Neuronal stem cell (in vitro differentiated cells): ENCODE results near the gene SC5D. TPM values are rescaled to one million over a fixed set of nuclear protein-coding genes. Genes with fewer than 3 reads are reported as not detected.
A peak's percentile ranks its signal among the peaks of the same experiment; 100 is the strongest.

Experiments used
- DNase-seq: peaks from one replicate; pipeline ENCODE4 v3.0.0-alpha.2; 2013; ENCODE audit warnings: low spot score
- H2AFZ ChIP-seq: one replicate; pipeline ENCODE4 v1.6.1; 2013; ENCODE audit warnings: mild to moderate bottlenecking, low read length, inconsistent platforms
- H2AK5ac ChIP-seq: 2 replicates; pipeline ENCODE4 v1.6.1; 2013; ENCODE audit warnings: low read depth, mild to moderate bottlenecking, inconsistent platforms, low read length, moderate library complexity, mixed read lengths
- H2BK120ac ChIP-seq: 2 replicates; pipeline ENCODE4 v1.6.1; 2013; ENCODE audit warnings: low read depth, mild to moderate bottlenecking, inconsistent platforms, low read length, moderate library complexity, mixed read lengths
- H2BK12ac ChIP-seq: one replicate; pipeline ENCODE4 v1.6.1; 2013; ENCODE audit warnings: low read length, inconsistent platforms
- H2BK15ac ChIP-seq: 2 replicates; pipeline ENCODE4 v1.6.1; 2013; ENCODE audit warnings: mild to moderate bottlenecking, low read length, inconsistent platforms, mixed read lengths
- H2BK5ac ChIP-seq: one replicate; pipeline ENCODE4 v1.6.1; 2013; ENCODE audit warnings: inconsistent platforms, mild to moderate bottlenecking, low read length, moderate library complexity
- H3K14ac ChIP-seq: one replicate; pipeline ENCODE4 v1.6.1; 2013; ENCODE audit warnings: low read length, inconsistent platforms
- H3K18ac ChIP-seq: 2 replicates; pipeline ENCODE4 v1.6.1; 2013; ENCODE audit warnings: low read length, inconsistent platforms
- H3K23ac ChIP-seq: 2 replicates; pipeline ENCODE4 v1.6.1; 2013; ENCODE audit warnings: low read depth, mild to moderate bottlenecking, mixed read lengths, low read length, inconsistent platforms; ENCODE audit not compliant: poor library complexity
- H3K27ac ChIP-seq: replicated peaks from 3 replicates; pipeline ENCODE4 v1.5.1; 2013; ENCODE audit warnings: low read length, inconsistent platforms
- H3K27me3 ChIP-seq, 3 experiments: 2 replicates each; pipeline ENCODE4 v1.6.1; 2013; ENCODE audit warnings: low read length in 3 of 3, mild to moderate bottlenecking in 2 of 3, inconsistent platforms in 1 of 3, low read depth in 1 of 3, mixed read lengths in 1 of 3, moderate library complexity in 1 of 3; ENCODE audit not compliant: control insufficient read depth in 3 of 3, insufficient read depth in 3 of 3
- H3K36me3 ChIP-seq, 2 donors: replicated peaks in 1 of 2; 2 replicates each; pipeline ENCODE4 v1.6.1; 2013; ENCODE audit warnings: low read length in 2 of 2; ENCODE audit not compliant: control insufficient read depth in 2 of 2, insufficient read depth in 2 of 2
- H3K4ac ChIP-seq: 2 replicates; pipeline ENCODE4 v1.6.1; 2013; ENCODE audit warnings: inconsistent platforms, mild to moderate bottlenecking, low read length, moderate library complexity
- H3K4me1 ChIP-seq, 2 donors: 1 replicate in 1 of 2; 2 replicates in 1 of 2; pipeline ENCODE4 v1.6.1; 2013; ENCODE audit warnings: low read length in 2 of 2, low read depth in 1 of 2; ENCODE audit not compliant: control insufficient read depth in 2 of 2, insufficient read depth in 1 of 2
- H3K4me2 ChIP-seq: one replicate; pipeline ENCODE4 v1.6.1; 2013; ENCODE audit warnings: mild to moderate bottlenecking, low read length, inconsistent platforms; ENCODE audit not compliant: insufficient read depth, poor library complexity, severe bottlenecking
- H3K4me3 ChIP-seq, 2 donors: 2 replicates each; pipeline ENCODE4 v1.5.1; 2013; ENCODE audit warnings: low read length in 2 of 2, mild to moderate bottlenecking in 2 of 2, inconsistent platforms in 1 of 2, moderate library complexity in 1 of 2
- H3K79me1 ChIP-seq: one replicate; pipeline ENCODE4 v1.6.1; 2013; ENCODE audit warnings: low read depth, mild to moderate bottlenecking, inconsistent platforms, low read length, moderate library complexity
- H3K9ac ChIP-seq: one replicate; pipeline ENCODE4 v1.6.1; 2013; ENCODE audit warnings: mild to moderate bottlenecking, low read depth, low read length, inconsistent platforms; ENCODE audit not compliant: poor library complexity
- H3K9me3 ChIP-seq, 2 donors: replicated peaks in 1 of 2; 2 replicates each; pipeline versions ENCODE3 to v1.6.1; 2013; ENCODE audit warnings: low read length in 2 of 2, mild to moderate bottlenecking in 2 of 2, inconsistent platforms in 1 of 2, low read depth in 1 of 2, mixed read lengths in 1 of 2, moderate library complexity in 1 of 2; ENCODE audit not compliant: control insufficient read depth in 2 of 2, insufficient read depth in 1 of 2
- H4K8ac ChIP-seq: one replicate; pipeline ENCODE4 v1.6.1; 2013; ENCODE audit warnings: low read depth, mild to moderate bottlenecking, inconsistent platforms, low read length, moderate library complexity
- H4K91ac ChIP-seq: one replicate; pipeline ENCODE4 v1.6.1; 2013; ENCODE audit warnings: low read length, low read depth, mild to moderate bottlenecking, inconsistent platforms; ENCODE audit not compliant: poor library complexity
- WGBS, 2 donors: extraction: QIAGEN DNeasy Blood & Tissue Kit; methylation state at CpG; one replicate each; pipeline ENCODE4 v1.1.7; 2013; ENCODE audit warnings: missing lambda C conversion rate in 2 of 2, mixed read lengths in 1 of 2; ENCODE audit not compliant: insufficient read length in 2 of 2, insufficient replicate concordance in 1 of 2; ENCODE audit errors: extremely low coverage in 2 of 2; 5-methylcytosine and 5-hydroxymethylcytosine counted together
- polyA plus RNA-seq, 2 experiments: library from polyadenylated mRNA; stranded (reverse); fragments of 200-250 nt; gene quantifications; one replicate each; pipeline ENCODE4 v1.2.3, GENCODE V29; 2013

Gene SC5D
- 69.6 TPM for polyA plus RNA-seq (2013, experiment 1 of 2)
- polyA plus RNA-seq (2013, experiment 2 of 2) = 67.4 TPM

- peak; percentile 89 for DNase-seq
- Histone ChIP-seq H3K79me1 (peaks cover 2% of the 10 kb centered on the region), H4K8ac (no peak within 1 kb of the TSS), H3K18ac (peak within 1 kb of the TSS; percentile 96), H4K91ac (no peak within 1 kb of the TSS), H3K27me3 (no peaks in the 10 kb centered on the region), H3K4me1 (peaks cover 1 to 12% of the 10 kb centered on the region in 2 donors), H3K9me3 (peaks cover 0 to 31% of the 10 kb centered on the region in 2 donors), H2AK5ac (peak within 1 kb of the TSS; percentile 39), H3K23ac (peak within 1 kb of the TSS; percentile 62), H3K4ac (no peak within 1 kb of the TSS), H3K27ac (peak within 1 kb of the TSS; percentile 38), H2BK120ac (no peak within 1 kb of the TSS), H2AFZ (peak within 1 kb of the TSS; percentile 72), H2BK5ac (peak within 1 kb of the TSS; percentile 93), H3K4me3 (peak within 1 kb of the TSS; percentile 88 to 94), H3K9ac (peak within 1 kb of the TSS; percentile 93), H3K4me2 (peak within 1 kb of the TSS; percentile 78), H3K36me3 (peaks cover 0 to 33% of the 10 kb centered on the region in 2 donors), H3K14ac (no peak within 1 kb of the TSS), H2BK15ac (peak within 1 kb of the TSS; percentile 28), H2BK12ac (no peak within 1 kb of the TSS)
- no CpG with 5 or more reads among the region's 75 CpGs for WGBS, 2 donors
These were observed at the start of gene SC5D for GRCh38 chr11:121292495-121293287. Gene SC5D, plus strand, starts transcription at chr11:121292771. Its CDS starts 10,605 bp downstream, at chr11:121303376.

GRCh38 chr11:121244884-121245283 lies 47.7 kb upstream of the SC5D start:
- H2BK5ac ChIP-seq = no peak overlapping the region
- DNase-seq = no peak
- H3K27me3 ChIP-seq = no peaks in the 10 kb centered on the region
- H2BK15ac ChIP-seq = no peak overlapping the region
- WGBS, 2 donors = no CpG with 5 or more reads among the region's 10 CpGs
- H3K18ac ChIP-seq = no peak overlapping the region
- no peak overlapping the region for H2BK12ac ChIP-seq
- H3K4me3 ChIP-seq = no peak overlapping the region
- H3K23ac ChIP-seq = no peak overlapping the region
- H3K27ac ChIP-seq = no peak overlapping the region
- no peak overlapping the region for H2AK5ac ChIP-seq
- H2BK120ac ChIP-seq = no peak overlapping the region
- no peak overlapping the region for H3K4me2 ChIP-seq
- H3K4ac ChIP-seq = no peak overlapping the region
- no peak overlapping the region for H4K91ac ChIP-seq
- no peak overlapping the region for H2AFZ ChIP-seq
- H3K9me3 ChIP-seq = peaks cover 0 to 23% of the 10 kb centered on the region in 2 donors
- H3K4me1 ChIP-seq = peaks cover 9 to 18% of the 10 kb centered on the region in 2 donors
- H3K9ac ChIP-seq = no peak overlapping the region
- no peak overlapping the region for H4K8ac ChIP-seq
- no peaks in the 10 kb centered on the region for H3K36me3 ChIP-seq
- no peaks in the 10 kb centered on the region for H3K79me1 ChIP-seq
- H3K14ac ChIP-seq = no peak overlapping the region

GRCh38 chr11:121246021-121246768 lies 46.4 kb upstream of the SC5D start:
- Histone ChIP-seq H2BK15ac (peak overlapping the region; percentile 87), H3K4me2 (no peak overlapping the region), H3K9me3 (peaks cover 0 to 12% of the 10 kb centered on the region in 2 donors), H3K79me1 (no peaks in the 10 kb centered on the region), H4K8ac (peak overlapping the region; percentile 70), H2BK120ac (no peak overlapping the region), H3K36me3 (no peaks in the 10 kb centered on the region), H3K4me3 (no peak overlapping the region), H2AK5ac (no peak overlapping the region), H2BK12ac (no peak overlapping the region), H4K91ac (peak overlapping the region; percentile 6), H3K23ac (no peak overlapping the region), H3K14ac (peak overlapping the region; percentile 86), H3K18ac (peak overlapping the region; percentile 50), H3K4ac (no peak overlapping the region), H2BK5ac (no peak overlapping the region), H2AFZ (peak overlapping the region; percentile 78), H3K27me3 (no peaks in the 10 kb centered on the region), H3K4me1 (peaks cover 9 to 18% of the 10 kb centered on the region in 2 donors), H3K9ac (no peak overlapping the region), H3K27ac (no peak overlapping the region)
- no peak for DNase-seq
- no CpG with 5 or more reads among the region's 23 CpGs for WGBS, 2 donors

- no peaks in the 10 kb centered on the region for H3K27me3 ChIP-seq
- H4K8ac ChIP-seq = peak overlapping the region; percentile 70
- H3K4ac ChIP-seq = no peak overlapping the region
- no peak overlapping the region for H3K23ac ChIP-seq
- peaks cover 0 to 10% of the 10 kb centered on the region in 2 donors for H3K9me3 ChIP-seq
- H3K79me1 ChIP-seq = no peaks in the 10 kb centered on the region
- H3K4me1 ChIP-seq = peaks cover 5 to 14% of the 10 kb centered on the region in 2 donors
- H3K4me3 ChIP-seq = no peak overlapping the region
- H3K14ac ChIP-seq = peak overlapping the region; percentile 47
- no peak overlapping the region for H4K91ac ChIP-seq
- no peak overlapping the region for H2AK5ac ChIP-seq
- peak overlapping the region; percentile 50 for H3K18ac ChIP-seq
- H2BK120ac ChIP-seq = no peak overlapping the region
- H2BK5ac ChIP-seq = no peak overlapping the region
- no peak overlapping the region for H3K9ac ChIP-seq
- no peaks in the 10 kb centered on the region for H3K36me3 ChIP-seq
- no peak for DNase-seq
- H3K27ac ChIP-seq = no peak overlapping the region
- peak overlapping the region; percentile 68 for H2BK15ac ChIP-seq
- H3K4me2 ChIP-seq = no peak overlapping the region
- H2BK12ac ChIP-seq = no peak overlapping the region
- H2AFZ ChIP-seq = peak overlapping the region; percentile 78
- WGBS, 2 donors = no CpG with 5 or more reads among the region's 3 CpGs
These were observed 45.9 kb upstream of the SC5D start for GRCh38 chr11:121246769-121247035.
